ENCODE data around the gene CST5.

- TF ChIP-seq, protein P1, sequence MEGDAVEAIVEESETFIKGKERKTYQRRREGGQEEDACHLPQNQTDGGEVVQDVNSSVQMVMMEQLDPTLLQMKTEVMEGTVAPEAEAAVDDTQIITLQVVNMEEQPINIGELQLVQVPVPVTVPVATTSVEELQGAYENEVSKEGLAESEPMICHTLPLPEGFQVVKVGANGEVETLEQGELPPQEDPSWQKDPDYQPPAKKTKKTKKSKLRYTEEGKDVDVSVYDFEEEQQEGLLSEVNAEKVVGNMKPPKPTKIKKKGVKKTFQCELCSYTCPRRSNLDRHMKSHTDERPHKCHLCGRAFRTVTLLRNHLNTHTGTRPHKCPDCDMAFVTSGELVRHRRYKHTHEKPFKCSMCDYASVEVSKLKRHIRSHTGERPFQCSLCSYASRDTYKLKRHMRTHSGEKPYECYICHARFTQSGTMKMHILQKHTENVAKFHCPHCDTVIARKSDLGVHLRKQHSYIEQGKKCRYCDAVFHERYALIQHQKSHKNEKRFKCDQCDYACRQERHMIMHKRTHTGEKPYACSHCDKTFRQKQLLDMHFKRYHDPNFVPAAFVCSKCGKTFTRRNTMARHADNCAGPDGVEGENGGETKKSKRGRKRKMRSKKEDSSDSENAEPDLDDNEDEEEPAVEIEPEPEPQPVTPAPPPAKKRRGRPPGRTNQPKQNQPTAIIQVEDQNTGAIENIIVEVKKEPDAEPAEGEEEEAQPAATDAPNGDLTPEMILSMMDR (IDR thresholded peaks at IDR 0.05; ENCODE audit: extremely low read depth in 1 of 2, insufficient read depth in 1 of 2, low read depth in 1 of 2, low read length in 2 of 2) = no peak
- TF ChIP-seq POLR2A (IDR thresholded peaks at IDR 0.05; ENCODE audit: low read depth, low read length) (no peak), EZH2 (IDR thresholded peaks at IDR 0.05; ENCODE audit: borderline replicate concordance, low read depth, low read length, severe bottlenecking) (no peak), POLR2AphosphoS5 (IDR thresholded peaks at IDR 0.05; ENCODE audit: insufficient read depth, low read depth, low read length) (no peak), MYC (IDR thresholded peaks at IDR 0.05; ENCODE audit: low read depth, low read length) (no peak), JUN (IDR thresholded peaks at IDR 0.05; ENCODE audit: borderline replicate concordance, insufficient read depth, insufficient read length, low read depth) (no peak), GATA2 (IDR thresholded peaks at IDR 0.05; ENCODE audit: insufficient read depth, insufficient read length, low read depth, low read length) (no peak), FOS (IDR thresholded peaks at IDR 0.05; ENCODE audit: borderline replicate concordance, insufficient read depth, low read length) (no peak)
- TF ChIP-seq, protein P2, sequence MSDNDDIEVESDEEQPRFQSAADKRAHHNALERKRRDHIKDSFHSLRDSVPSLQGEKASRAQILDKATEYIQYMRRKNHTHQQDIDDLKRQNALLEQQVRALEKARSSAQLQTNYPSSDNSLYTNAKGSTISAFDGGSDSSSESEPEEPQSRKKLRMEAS (IDR thresholded peaks at IDR 0.05; ENCODE audit: insufficient read depth, insufficient read length) = no peak
Observed at GRCh38 chr20:23877524-23877923, 2.0 kb downstream of the CST5 start.

Data from endothelial cell of umbilical vein (primary cell).